DND-41 (cell line): Measurements from ENCODE around the gene CDCA5.

Source experiments
- CTCF ChIP-seq: IDR thresholded peaks from 2 replicates; pipeline ENCODE4 v1.5.1; 2012; ENCODE audit warnings: borderline replicate concordance, low read length, moderate library complexity, mild to moderate bottlenecking; ENCODE audit not compliant: poor library complexity, severe bottlenecking; ENCODE audit errors: extremely low read depth
- EZH2 ChIP-seq: IDR thresholded peaks from 3 replicates; pipeline ENCODE4 v1.6.1; 2012; ENCODE audit warnings: borderline replicate concordance, low read depth, mild to moderate bottlenecking, moderate library complexity, low read length, inconsistent platforms; ENCODE audit not compliant: severe bottlenecking

GRCh38 chr11:65084598-65085375, 947 bp upstream of the CDCA5 start:
- TF ChIP-seq CTCF (no peak), EZH2 (no peak)
